COLO668 (cell line): ENCODE results near the gene MBIP.

ENCODE experiments used
- DNase-seq: peaks from one replicate; lab custom pipeline; 2025; ENCODE audit not compliant: unreplicated experiment; lab: John Stamatoyannopoulos, UW

The MBIP gene

DNA sequence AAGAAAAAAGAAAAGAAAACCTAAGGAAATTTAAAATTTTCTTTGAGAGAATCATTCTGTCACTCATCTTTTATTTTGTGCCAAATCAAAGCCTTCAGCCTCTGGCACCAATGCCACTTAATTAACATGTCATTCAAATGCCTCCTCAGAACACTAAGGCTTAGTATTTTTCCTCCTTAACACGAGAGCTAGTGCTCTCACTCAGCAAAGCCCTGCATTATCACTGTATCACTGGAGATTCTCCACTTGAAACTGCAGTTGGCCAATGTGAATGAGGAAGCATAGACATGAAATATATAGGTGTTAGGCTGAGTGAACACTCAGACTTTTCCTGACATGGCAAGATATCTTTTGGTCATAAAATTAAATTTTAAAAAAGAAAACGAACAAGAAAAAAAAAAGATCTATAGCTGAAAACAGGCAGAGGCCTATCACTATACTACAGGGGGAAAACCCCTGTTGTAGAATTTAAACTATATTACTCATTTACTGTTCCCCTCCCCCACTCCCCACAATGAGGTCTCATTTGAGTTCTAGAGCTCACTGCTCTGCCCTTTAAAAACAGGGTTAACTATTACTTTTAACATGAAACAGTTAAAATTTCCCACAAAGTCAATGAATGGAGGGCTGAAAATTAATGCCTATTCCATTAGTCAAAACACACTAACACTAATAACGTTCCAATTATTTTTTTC lies 5.1 kb downstream of the MBIP start:
- DNase-seq: no peak

DNA sequence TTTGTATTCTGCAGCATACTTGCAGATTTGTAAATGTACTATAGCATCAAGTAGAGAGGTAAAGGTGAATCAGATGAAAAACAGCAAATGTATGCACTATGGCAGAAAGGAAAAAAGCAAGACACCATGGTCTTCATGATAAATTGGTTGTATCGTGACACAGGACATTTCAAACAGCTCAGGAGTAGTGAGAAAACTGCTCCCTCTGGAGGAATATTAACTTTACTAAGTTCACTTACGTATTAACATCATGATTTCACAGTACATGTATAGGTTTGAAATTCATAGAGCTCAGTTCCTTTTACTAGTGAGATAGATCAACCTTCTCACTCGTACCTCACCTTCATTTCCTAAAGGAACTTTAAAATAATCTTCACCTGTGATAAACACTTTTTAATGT lies 6.5 kb downstream of the MBIP start:
- DNase-seq: no peak

DNA sequence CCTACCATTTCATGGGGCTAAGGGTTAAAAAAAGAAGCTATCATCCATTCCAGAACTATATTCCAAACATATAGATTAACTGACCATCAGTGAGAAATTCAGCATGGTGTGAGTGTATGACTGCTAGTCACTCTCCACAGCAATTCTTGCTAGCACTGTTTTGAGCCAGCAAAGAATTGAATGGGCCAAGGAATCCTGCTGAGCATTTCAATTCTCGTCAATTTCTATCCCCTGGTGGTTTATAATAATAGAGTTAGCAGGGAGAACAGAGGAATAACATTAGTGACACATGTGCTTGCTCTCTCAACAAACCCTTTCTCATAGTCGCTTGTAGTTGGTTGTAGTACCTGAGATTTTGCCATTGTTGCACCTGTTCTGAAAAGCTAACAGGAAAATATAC lies 7.2 kb downstream of the MBIP start:
- DNase-seq: no peak

DNA sequence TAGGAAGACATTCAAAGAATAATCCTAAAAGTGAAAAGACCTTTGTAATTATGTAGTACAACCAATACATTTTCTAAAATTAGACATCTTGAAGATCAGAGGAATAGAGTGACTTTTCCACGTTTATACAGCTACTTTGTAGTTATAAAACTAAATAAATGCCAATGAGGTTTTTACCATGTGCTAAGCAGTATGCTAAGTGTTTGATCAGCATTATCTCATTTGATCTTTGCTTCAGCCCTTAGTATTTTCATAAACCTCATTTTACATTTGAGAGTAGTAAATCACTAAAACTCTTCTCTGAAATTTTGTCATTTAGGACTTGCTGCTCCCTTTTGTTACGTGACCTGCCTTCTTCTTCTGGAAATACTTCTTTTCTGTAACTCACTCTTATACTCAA lies 13.6 kb downstream of the MBIP start:
- DNase-seq: no peak

DNA sequence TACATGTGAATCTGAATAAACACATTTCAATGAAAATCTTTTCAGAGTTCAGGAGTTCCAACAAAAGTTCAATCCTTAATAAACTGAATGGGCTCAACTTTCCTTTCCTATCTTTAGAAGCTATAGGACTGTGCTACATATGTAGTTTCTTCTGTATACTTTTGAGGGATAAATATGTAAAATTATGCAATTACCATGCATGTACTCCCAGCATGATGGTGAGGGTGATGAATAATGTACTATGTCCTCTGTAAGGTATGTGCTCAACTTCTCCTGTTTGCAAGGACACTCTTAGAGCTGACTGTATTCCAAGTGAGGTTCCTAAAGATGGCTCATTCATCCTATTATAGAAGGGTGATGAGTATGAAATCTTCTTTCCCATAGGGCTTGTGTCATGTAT lies 15.5 kb downstream of the MBIP start:
- DNase-seq: no peak

DNA sequence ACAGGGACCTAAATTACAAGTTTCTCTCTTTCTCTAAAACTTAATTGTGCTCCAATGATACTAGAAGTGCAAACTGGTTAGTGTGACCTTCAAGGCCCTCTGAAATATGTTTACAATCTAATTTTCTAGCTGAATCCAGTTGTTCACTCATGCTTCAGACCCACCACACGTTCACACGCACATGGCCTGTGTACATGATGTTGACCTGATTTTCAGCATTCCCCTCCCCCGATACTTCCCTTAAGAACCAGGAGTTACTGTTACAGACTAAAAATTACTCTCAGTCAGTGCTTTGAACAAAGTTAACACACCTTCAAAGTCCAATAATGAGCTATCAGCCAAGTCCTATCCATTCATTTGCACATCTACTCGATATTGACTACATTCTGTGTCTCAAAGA lies 16.5 kb downstream of the MBIP start:
- no peak for DNase-seq

DNA sequence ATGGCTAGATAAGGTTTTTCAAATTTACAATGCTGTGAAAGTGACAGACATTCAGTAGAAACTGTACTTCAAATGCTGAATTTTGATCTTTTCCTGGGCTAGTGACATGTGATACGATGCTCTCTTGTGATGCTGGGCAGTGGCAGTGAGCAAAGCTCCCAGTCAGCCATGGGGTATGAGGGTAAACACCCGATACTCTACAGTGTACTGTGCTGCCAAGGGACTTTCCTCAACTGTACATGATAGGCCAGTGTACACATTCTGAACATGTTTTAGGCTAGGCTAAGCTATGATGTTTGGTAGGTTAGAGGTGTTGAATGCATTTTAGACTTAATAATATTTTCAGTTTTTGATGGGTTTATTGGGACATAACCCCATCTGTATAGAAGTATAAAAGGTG lies 17.6 kb downstream of the MBIP start:
- DNase-seq: no peak

DNA sequence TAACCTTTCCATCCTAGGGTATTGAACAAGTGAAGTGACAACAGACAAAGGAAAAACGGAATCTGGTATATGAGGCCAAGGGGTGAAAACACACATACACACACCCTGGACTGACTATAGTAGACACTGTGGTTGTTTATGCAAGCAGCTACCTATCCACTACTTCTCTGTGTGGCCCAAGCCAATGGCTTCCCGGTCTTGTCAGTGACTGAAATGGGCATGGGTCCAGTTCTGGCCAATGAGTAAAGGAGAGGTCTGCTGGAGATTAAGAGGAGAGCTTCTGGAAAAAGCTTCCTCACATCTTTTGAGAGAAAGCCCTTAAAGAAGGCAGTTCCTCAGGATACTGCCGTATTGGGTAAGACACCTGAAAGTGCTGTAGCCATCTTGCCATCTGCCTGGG lies 19.3 kb downstream of the MBIP start:
- no peak for DNase-seq

DNA sequence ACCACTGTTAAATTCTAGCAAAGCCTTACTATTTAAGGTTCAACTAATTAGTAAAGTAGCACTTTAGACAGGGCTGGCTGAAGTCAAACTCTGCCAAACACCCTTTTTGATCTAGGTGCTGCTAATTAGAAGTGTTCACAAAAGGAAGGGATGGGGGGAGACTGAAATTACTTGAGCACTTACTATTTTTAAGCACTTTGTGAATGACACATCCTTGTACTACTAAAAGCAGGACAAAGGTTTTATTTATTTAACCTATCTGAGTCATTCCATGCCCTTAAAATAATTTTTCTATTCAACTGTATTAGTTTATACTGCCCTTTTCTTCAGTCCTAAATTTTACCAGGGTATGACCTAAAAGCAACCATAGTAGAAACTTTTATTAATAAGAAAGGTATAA lies 20.1 kb downstream of the MBIP start:
- DNase-seq: no peak

DNA sequence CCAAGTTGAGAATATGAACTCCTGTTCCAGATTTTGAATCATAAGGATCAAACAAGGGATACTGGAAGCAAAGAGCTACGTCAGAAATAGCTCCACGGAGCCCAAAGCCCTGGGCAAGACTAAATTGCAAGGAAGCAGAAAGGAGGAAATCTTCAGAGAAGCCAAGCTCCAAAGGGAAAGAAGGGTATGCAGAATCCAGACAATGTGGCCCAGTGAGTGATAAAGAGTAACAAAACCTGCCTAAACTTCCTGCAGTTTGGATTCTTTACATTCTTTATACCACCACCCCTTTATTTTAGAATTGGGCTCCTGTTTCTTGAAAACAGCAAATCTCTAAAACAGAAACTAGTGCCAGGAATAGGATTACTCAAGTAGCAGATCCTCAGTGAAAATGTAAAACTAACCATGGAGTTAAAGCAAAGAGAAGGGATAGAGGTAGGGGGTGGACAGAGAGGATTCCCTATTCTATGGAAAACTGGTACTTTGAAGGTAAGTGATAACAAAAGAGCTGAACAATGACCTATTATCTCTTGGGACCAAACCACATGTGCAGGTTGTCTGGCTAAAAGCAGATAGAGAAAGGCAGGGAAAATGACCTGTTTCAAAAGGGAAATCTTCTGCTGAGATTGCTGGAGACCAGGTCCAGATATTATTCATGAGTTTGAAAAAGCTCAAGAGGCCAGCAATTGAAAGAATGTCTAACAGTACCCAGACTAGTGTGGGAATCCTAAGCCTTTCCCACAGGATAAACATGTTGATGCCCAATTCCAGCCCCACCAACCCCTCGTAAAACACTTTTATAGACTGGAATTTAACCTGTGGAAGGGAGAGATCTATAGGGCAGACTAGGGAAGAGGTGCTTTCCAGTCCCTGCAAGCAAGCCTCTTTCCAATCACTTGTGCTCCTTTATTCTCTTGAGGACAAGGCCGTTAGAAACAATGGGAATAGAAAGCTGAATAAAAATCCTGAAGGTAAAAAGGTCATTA lies 24.5 kb downstream of the MBIP start:
- no peak for DNase-seq

DNA sequence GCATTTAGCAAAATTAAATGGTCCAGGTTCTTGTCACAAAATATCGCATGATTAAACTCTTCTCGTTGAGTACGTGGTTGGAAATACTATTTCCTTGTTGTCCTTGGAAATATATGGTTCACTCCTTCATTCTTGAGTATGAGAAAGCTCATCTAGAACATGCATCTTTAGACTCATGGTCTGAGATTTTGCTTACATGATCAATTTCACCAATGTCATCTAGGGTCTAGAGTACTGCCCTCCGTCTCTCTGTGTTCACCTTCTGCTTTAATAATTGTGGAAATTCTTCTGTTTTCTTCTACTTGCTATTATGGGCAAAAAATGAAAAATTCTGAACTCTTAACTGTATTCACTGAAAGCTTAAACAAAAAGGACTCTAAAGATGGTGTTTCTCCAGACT lies 25.9 kb downstream of the MBIP start:
- no peak for DNase-seq

DNA sequence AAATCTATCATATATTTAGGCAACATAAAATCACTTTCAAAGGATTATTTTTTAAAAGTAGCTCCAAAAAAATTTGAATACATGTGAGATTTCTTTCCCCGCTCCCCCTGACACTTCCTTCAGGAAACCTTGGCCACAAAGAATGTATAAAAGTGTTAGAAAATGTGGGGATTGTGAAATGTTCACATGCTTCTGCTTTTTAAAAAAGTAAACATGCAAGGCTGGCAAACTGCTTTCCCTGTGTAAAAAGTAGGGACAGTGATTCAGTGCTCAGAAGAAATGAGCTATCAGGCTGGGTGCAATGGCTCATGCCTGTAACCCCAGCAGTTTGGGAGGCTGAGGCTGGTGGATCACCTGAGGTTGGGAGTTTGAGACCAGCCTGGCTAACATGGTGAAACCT lies 26.6 kb downstream of the MBIP start:
- no peak for DNase-seq

DNA sequence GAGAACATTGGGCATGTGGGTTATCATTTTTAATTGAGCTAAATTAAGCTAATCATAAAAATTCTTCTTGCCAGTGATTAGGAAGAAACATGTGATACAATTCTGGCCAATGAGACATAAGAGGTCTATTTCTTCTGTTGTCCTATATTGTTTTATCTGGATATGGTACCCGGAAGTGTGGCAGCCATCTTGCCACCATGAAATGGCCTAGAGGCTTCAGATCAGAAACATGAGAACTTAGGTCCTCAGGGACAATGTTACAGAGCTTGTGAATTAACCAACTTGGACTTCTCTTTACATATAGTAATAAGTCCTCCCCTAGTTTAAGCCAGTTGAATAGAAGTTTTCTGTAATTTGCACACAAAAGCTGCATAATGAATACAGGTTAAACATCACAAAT lies 30.5 kb downstream of the MBIP start:
- no peak for DNase-seq

DNA sequence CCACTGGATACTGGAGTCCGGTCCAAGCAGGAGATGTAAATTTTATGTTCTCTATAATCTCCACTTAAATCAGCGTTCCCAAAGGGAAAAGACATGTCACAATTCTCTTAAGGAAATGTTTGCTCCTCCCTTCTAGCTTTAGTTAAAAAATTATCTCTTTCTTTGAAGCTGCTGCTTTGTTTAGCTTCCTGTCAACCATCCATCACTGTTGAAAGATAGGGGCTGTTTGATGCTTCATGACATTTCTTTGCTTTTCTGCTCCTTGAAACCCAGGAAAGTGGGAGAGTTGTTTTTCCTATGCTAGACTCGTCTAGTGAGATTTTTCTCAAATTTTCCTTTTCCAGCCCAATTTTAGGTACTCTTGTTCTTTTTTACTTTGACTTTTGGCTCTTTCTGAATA lies 31.9 kb downstream of the MBIP start:
- DNase-seq: no peak

DNA sequence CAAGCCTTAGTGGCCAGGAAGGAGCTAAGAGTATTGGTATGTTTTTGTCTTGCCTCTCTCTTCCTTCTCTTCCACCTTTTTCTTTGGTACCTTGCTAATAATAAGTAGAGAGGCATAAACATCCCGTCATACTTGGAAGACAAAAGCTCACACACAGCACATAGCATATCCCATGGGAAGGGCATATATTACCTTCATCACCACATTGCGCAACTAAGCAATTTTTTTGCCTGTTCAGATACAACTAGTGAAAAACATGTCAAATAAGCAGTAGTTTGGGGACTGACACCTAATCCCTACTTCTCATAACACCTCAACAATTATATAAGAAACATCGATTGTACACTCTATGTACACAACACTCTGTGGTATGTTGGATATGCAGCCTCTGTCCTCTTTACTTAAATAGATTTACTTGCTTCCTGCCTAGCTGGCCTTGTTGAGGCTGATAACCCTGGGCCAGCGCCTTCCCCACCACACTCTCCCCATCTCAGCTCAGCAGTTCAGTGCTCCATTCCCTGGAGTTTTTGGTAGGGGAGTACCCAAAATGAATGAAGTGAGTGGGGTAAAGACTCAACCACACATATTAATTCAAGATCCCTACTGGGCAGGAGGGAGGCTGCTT lies 35.4 kb downstream of the MBIP start:
- DNase-seq: no peak

DNA sequence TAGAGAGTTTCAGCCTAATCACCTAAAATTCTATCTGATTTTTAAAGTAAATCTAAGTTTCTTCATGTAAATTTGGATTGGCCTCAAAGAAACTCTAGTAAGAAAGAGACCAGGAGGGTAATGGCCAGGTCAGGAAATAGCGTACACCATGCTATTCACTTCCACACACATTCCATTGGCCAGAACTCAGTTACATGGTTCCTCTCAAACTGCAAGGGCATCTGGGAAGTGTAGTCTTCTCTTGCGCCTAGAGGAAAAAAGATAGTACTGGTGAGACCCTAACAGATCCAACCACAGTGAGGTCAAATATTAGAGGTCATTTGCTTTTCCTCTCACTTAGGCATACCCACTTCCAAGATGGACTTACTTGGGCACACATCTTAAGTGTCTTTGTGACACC lies 39.1 kb downstream of the MBIP start:
- DNase-seq: no peak

DNA sequence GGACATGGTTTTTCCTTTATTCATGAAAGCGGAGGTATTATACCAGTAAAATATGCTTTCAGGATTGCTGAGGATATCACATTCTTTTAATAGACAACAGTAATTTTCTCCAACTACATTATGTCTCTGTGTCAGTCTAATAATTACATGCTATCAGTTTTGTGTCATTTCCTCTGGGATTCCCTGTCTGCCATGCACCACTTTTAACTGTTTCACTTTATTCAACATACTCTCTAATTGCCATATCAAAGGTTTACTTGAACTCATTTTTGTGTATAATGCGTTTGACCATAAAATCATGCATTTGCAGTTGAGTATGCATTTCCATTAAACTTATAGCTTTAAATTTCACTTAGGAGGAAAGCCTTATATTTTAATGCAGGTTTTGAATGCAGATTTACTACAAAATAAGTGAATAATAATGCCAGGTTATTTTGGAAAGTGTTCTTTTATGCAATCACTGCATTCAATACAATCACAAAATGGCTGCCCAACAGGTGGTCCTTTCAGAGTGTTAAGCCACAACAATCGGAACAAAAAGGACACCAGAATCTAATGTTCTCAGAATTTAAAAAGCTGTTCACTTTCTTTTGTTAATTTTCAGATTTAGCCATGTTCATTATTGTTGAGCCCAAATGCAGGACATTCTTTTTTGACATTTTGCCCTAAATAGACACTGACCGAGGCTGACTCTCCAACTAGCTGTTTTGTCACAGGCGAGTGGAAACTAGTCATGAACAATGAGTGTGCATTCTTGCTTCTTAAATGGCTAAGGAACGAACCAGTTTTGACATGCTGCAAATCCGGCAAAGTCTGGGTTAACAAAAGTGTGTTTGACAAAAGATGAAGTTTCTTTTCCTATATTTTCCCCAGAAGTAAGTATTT lies 40.9 kb downstream of the MBIP start:
- DNase-seq: no peak

DNA sequence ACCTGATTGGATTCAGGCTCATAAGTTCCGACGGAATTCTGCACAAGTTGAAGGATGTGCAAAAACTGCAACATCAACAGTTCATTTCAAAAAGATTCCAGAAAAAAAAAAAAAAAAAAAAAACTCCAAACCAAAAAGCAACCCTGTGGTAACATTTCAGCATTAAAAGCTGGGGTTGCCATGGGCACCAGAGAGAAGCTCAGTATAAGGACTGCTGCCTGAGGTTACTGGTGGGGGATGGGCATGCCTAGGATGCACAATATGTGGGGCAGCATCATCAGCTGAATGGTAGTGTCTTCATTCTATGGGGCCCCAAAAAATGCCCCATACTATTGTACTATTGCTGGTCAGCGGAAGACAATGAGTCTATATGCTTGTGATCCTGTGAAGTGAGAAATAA lies 44.7 kb downstream of the MBIP start:
- DNase-seq: no peak

DNA sequence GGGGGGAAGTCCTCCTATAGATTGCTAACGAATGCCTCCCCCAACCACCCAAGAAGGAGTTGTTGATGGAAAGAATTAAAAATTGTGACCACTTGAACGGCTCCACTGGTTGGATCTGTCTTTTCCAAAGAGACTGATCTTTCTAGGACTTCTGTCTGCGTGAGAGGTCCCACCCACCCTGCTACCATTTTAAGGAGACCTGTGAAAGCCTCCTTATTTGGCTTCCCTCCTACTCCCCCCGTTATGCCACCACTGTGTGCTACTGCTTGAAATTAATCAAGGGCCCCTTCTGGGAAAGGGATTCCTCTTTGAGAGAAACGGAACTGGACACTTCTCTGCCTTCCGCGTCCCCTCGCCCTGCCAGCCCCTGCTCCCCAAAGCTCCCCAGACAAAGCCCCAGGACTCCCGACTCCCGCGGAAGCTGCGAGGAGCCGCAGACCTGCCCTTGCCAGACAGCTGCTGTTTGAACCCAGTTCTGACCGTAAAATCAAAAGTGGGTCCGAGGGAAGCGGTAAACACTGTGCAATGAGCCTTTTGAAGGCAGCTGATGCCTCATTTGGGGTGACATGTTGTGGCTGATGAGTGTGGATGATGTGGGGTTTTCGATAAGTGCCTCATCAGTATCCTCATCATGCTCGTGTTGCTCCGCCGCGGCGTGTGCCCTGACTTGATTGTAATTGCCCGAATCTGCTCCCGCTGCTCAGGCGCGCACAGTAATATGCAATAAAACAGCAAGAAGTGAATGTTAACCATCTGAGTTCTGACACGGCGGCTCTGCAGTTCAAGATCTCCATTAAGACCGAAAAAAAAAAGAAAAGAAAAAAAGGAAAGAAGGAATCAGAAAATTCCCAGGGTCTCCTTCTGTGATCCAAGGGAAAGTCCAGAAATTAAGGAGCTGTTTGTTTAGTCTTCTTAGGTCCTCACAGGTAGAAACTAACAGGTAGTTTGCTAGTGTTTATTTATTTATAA lies 48.2 kb downstream of the MBIP start:
- DNase-seq: no peak

DNA sequence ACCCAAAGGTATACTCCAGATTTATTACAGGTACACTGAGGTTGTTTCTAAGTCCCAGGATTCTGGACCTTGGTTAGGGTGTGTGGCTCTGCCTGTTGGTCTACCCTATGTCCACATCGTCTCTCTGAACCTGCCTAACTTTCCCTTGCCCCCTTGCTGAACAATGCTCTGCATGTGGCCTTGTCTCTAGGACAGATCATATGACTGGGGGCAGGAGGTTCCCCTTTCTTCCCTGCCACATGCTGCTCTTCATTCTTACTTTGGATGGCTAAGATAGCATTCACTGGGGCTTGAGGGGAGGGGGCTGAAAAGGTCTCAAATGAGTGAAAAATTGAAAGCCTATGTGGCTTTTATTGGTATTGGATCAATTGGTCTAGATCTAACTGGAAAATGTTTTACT lies 49.2 kb downstream of the MBIP start:
- DNase-seq: no peak
